Measurements from ENCODE around the gene ASB13. TPM values are rescaled to one million over a fixed set of nuclear protein-coding genes. Genes with fewer than 3 reads are reported as not detected.
A peak's percentile ranks its signal among the peaks of the same experiment; 100 is the strongest.

Gene ASB13
- total RNA-seq, 1 experiment from 2014 or later, result 13.8 TPM

DNA sequence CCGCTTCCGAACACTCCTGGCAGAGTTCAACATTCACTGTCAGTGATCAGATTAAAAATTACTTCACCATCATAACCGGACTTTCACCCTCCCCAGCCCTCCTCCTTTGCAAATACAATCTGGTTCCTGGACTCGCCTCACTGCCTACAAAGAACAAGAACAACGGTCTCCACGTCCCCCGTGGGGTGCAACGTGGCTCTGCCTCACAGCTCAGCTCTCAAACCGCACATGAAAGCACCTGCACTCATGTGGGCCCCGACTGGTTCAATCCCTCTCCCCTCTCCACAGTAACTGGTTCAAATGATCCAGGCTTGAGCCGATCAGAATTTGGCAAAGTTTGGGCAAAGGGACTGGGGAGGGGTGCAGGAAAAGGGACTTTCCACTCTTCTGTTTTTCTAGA, 21.0 kb downstream of the ASB13 start:
- Histone ChIP-seq H2BK15ac (ENCODE audit: low read depth, low read length) (no peak overlapping the region), H2BK5ac (ENCODE audit: insufficient read length, low read length) (no peak overlapping the region), H2AK5ac (ENCODE audit: insufficient read length, low read length) (no peak overlapping the region), H3K27me3 (ENCODE audit: insufficient read depth, low read length) (no peaks in the 10 kb centered on the region), H3K23me2 (ENCODE audit: insufficient read length, low read depth, low read length, poor library complexity, severe bottlenecking) (no peaks in the 10 kb centered on the region), H3K9ac (ENCODE audit: extremely low read depth, insufficient read length, low read length) (no peak overlapping the region), H4K91ac (ENCODE audit: insufficient read length, low read depth, low read length) (no peak overlapping the region), H2AFZ (ENCODE audit: low read length) (no peak overlapping the region), H2BK20ac (ENCODE audit: low read depth, low read length, poor library complexity, severe bottlenecking) (no peak overlapping the region), H3K4ac (ENCODE audit: low read depth, low read length) (no peak overlapping the region), H4K5ac (ENCODE audit: insufficient read length, low read depth, low read length) (no peak overlapping the region), H3K14ac (ENCODE audit: insufficient read depth, low read length) (no peak overlapping the region; the same call in 1 of the 2 replicates), H3K23ac (ENCODE audit: insufficient read length, low read depth, low read length) (no peak overlapping the region), H4K20me1 (ENCODE audit: control insufficient read depth, insufficient read depth, insufficient read length) (no peaks in the 10 kb centered on the region), H3K18ac (ENCODE audit: insufficient read length, low read depth, low read length) (no peak overlapping the region), H3K79me2 (ENCODE audit: insufficient read depth, low read length) (no peaks in the 10 kb centered on the region), H3K56ac (ENCODE audit: insufficient read length, low read depth, low read length) (no peak overlapping the region), H2BK12ac (ENCODE audit: insufficient read length, low read depth, low read length) (no peak overlapping the region), H3K79me1 (ENCODE audit: insufficient read depth, low read depth, low read length, poor library complexity, severe bottlenecking) (no peaks in the 10 kb centered on the region), H3K27ac (ENCODE audit: insufficient read length, low read depth, low read length) (no peak overlapping the region), H2BK120ac (ENCODE audit: low read depth, low read length, poor library complexity, severe bottlenecking) (no peak overlapping the region), H3T11ph (ENCODE audit: low read length) (no peak overlapping the region), H3K4me2 (ENCODE audit: insufficient read depth, insufficient read length, low read length) (no peak overlapping the region), H3K4me1 (ENCODE audit: insufficient read depth, low read length) (no peaks in the 10 kb centered on the region), H3K9me3 (ENCODE audit: control insufficient read depth, low read depth, low read length) (no peaks in the 10 kb centered on the region), H4K8ac (replicated peaks; ENCODE audit: insufficient read length, low read depth, low read length) (no peak overlapping the region)
- H3K4me3 Mint-ChIP-seq, result no peak overlapping the region
- H3K36me3 Mint-ChIP-seq (ENCODE audit: insufficient read depth in 1 of 3, low read depth in 3 of 3), result peaks cover 34 to 59% (median 42%) of the 10 kb centered on the region in 3 experiments; a peak in 6 of 7 replicates
- H3K27ac Mint-ChIP-seq, result peak overlapping the region; percentile 6 to 42 (median 32); a peak in 2 of 7 replicates
- no peaks in the 10 kb centered on the region for H3K27me3 Mint-ChIP-seq (ENCODE audit: low read depth)
- H3K4me1 Mint-ChIP-seq, result peaks cover 4 to 5% of the 10 kb centered on the region in 2 experiments
- H3K9me3 Mint-ChIP-seq, result no peaks in the 10 kb centered on the region; a peak in 1 of 5 replicates
- no CpG with 5 or more reads among the region's 11 CpGs for WGBS (ENCODE audit: extremely low coverage, insufficient read length, low lambda C conversion rate)
- no peak for DNase-seq
- TF ChIP-seq, protein P1, sequence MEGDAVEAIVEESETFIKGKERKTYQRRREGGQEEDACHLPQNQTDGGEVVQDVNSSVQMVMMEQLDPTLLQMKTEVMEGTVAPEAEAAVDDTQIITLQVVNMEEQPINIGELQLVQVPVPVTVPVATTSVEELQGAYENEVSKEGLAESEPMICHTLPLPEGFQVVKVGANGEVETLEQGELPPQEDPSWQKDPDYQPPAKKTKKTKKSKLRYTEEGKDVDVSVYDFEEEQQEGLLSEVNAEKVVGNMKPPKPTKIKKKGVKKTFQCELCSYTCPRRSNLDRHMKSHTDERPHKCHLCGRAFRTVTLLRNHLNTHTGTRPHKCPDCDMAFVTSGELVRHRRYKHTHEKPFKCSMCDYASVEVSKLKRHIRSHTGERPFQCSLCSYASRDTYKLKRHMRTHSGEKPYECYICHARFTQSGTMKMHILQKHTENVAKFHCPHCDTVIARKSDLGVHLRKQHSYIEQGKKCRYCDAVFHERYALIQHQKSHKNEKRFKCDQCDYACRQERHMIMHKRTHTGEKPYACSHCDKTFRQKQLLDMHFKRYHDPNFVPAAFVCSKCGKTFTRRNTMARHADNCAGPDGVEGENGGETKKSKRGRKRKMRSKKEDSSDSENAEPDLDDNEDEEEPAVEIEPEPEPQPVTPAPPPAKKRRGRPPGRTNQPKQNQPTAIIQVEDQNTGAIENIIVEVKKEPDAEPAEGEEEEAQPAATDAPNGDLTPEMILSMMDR (conservative IDR thresholded peaks at IDR 0.05), result no peak
